IPS-18c (cell line): Measurements from ENCODE around the gene FBXO34.

Experiments used
- H3K4me3 ChIP-seq: 2 replicates; pipeline ENCODE4 v1.7.0; 2013; ENCODE audit warnings: low read depth, mild to moderate bottlenecking, low read length, moderate library complexity; ENCODE audit not compliant: insufficient read depth
- H3K9me3 ChIP-seq: one replicate; pipeline ENCODE4 v1.6.1; 2013; ENCODE audit warnings: mild to moderate bottlenecking, low read length, moderate library complexity; ENCODE audit not compliant: control insufficient read depth, insufficient read depth

The FBXO34 gene

DNA sequence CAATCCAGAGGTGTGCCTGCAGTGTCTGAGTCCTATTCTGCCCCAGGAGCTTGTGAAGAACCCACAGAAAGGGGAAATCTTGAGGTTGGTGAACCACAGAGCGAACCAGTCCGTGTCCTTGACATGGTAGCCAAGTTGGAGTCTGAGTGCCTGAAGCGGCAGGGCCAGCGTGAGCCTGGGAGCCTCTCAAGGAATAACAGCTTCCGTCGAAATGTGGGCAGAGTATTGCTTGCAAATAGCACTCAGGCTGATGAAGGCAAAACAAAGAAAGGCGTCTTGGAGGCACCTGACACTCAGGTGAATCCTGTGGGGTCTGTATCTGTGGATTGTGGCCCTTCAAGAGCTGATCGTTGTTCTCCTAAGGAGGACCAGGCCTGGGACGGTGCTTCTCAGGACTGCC lies 79.9 kb downstream of the FBXO34 start:
- Histone ChIP-seq H3K9me3 (no peaks in the 10 kb centered on the region), H3K4me3 (no peak overlapping the region)

- no peak overlapping the region for H3K4me3 ChIP-seq
Measured at GRCh38 chr14:55352201-55352600, 81.0 kb downstream of the FBXO34 start.

DNA sequence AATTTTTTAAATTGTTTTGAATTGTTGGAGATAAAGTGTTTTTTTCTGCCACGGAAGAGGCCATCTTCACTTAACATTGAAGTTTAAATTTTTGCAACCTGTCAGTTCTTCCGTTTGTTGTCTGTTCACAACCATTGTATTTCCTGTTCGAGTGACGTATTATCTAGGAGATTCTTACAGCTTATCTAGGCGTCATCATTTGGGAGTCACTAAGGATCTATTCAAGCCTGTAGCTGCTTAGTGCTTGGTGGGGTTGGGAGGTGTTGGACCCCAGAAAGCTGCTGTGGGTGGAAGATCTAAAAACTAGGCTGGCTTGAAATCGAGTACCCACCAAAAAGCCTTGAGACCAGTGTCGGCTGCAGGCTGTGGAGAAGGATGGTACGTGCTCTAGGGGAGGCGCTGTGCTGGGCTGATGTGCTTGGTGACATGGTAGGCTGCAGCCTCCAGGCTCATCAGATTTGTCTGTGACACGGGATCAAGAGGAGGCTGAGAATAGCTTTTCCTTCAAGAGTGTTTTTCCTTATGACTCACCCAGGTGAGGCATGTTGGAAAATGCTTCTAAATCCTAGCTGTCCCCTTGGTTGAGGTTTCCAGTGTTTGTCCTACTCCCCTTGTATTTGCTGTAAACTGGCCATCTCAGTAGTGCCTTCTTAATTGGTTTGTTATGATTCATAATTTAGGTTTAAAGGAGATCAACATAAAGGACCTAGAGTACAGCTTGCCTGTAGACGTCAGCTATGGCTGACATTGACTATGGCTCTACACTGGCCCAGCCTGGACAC lies 82.7 kb downstream of the FBXO34 start:
- Histone ChIP-seq H3K4me3 (no peak overlapping the region), H3K9me3 (no peaks in the 10 kb centered on the region)

More at GRCh38 chr14:55352201-55352600, 81.0 kb downstream of the FBXO34 start:
- H3K9me3 ChIP-seq: no peaks in the 10 kb centered on the region

DNA sequence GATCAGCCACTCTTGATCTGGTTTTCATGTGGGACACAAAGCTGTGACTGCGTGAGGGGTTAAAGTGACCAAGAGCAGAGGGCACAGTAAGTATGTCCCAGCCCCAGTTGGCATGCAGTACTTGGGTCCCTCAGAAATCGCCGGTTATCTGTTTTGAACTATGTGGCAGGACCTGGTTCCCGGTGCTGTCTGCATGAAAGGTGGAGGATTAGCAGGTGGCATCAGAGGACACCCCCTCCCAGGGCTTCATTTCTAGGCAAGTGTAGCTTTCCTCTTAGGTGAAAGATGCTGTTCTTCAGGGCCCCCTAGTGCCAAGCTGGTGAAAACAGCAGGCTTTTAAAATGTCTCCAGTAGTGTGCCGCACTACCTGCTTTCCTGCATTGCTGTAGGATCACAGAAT lies 83.3 kb downstream of the FBXO34 start:
- no peaks in the 10 kb centered on the region for H3K9me3 ChIP-seq
- no peak overlapping the region for H3K4me3 ChIP-seq

GRCh38 chr14:55355922-55356321 lies 84.7 kb downstream of the FBXO34 start:
- no peak overlapping the region for H3K4me3 ChIP-seq
- H3K9me3 ChIP-seq: no peaks in the 10 kb centered on the region

DNA sequence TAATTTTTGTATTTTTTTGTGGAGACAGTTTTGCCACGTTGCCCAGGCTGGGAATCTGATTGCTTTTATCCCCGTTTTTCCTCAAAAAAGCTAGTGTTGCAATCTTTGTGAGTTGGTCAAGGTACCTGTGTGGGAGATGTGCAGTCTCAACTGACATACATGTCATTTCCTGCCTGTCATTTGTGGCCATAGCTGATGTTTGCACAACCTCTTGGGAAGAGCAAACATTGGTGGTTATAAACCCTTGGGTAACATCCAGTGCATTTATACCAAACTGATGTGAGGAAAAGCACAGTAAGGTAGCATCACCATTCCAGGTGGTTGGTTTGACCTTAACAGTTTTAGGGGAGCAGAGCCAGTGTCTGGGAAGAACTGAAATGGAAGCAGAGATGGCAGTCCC lies 85.7 kb downstream of the FBXO34 start:
- Histone ChIP-seq H3K4me3 (no peak overlapping the region), H3K9me3 (no peaks in the 10 kb centered on the region)

GRCh38 chr14:55359307-55359706 lies 88.1 kb downstream of the FBXO34 start:
- H3K9me3 ChIP-seq: no peaks in the 10 kb centered on the region
- H3K4me3 ChIP-seq: no peak overlapping the region

GRCh38 chr14:55361190-55361589 lies 90.0 kb downstream of the FBXO34 start:
- H3K4me3 ChIP-seq: no peak overlapping the region

GRCh38 chr14:55366271-55366670 lies 95.0 kb downstream of the FBXO34 start:
- H3K9me3 ChIP-seq: no peaks in the 10 kb centered on the region
- no peak overlapping the region for H3K4me3 ChIP-seq

More at GRCh38 chr14:55361190-55361589, 90.0 kb downstream of the FBXO34 start:
- no peaks in the 10 kb centered on the region for H3K9me3 ChIP-seq

DNA sequence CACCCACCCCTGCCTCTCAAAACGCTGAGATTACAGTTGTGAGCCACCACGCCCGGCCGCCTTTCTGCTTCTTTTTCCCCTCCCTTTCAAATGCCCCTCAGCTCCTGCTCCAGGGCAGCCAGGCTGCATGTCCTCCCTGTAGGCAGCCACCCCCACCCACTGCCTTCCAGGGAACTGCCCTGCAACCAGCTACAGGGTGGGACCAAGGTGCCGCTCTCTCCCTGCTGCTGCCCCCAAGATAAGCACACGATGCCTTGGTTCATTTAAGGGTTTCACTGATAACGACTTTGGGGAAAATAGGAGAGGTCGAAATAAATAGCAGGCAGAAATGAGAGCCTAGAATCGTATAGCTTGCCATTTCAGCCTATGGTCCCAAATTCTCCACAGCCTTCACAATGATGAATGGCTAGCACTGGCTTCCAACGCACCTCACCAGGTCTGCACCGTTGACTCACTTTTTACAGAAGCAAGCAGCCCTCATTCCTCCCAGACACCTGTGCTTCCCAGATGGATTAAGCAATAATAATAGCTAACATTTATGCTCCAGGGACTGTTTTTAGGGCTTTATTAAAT lies 99.7 kb downstream of the FBXO34 start:
- H3K9me3 ChIP-seq: no peaks in the 10 kb centered on the region

DNA sequence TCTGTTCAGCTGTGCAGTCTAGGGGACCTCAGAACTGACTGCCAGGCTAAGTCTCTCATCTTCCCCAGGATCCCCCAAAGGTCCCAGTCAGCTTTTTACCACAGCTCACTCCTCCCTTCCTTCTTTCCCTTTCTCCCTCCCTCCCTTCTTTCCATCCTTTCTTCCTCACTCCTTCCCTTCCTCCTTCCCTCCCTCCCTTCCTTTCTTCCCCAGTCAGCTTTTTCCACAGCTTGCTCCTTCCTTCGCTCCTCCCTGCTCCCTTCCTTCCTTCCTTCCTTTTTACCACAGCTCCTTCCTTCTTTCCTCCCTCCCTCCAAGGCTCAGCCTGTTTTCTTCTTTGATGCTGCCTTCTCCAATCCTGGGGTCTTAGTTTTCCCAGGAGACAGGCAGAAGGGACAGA lies 101.2 kb downstream of the FBXO34 start:
- H3K4me3 ChIP-seq: no peak overlapping the region
- H3K9me3 ChIP-seq: no peaks in the 10 kb centered on the region

More for the DNA sequence above, 99.7 kb downstream of the FBXO34 start:
- no peak overlapping the region for H3K4me3 ChIP-seq

GRCh38 chr14:55372825-55373224 lies 101.6 kb downstream of the FBXO34 start:
- H3K9me3 ChIP-seq: no peaks in the 10 kb centered on the region
- no peak overlapping the region for H3K4me3 ChIP-seq

GRCh38 chr14:55373784-55374705 lies 102.8 kb downstream of the FBXO34 start:
- H3K9me3 ChIP-seq: no peaks in the 10 kb centered on the region
- H3K4me3 ChIP-seq: no peak overlapping the region

DNA sequence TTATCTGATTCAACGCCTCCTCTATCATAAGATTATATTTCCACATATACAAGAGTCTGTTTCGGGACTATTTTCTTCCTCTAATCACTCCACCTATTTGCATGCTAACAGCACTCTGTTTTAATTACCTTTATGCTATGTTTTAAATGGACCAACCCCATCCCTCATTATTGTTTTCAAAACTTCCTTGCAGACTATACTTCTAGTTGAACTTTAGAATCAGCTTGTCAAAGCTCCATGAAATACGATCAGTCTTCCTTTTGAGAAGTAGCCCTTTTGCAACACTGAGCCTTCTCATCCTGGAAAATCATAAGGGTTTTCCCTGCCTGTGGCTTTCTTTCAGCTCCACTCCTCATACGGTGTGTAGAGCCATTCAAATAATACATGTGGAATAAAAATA lies 103.5 kb downstream of the FBXO34 start:
- H3K9me3 ChIP-seq: no peaks in the 10 kb centered on the region
- no peak overlapping the region for H3K4me3 ChIP-seq

- H3K4me3 ChIP-seq: no peak overlapping the region
Measured at GRCh38 chr14:55377236-55377635, 106.0 kb downstream of the FBXO34 start.

DNA sequence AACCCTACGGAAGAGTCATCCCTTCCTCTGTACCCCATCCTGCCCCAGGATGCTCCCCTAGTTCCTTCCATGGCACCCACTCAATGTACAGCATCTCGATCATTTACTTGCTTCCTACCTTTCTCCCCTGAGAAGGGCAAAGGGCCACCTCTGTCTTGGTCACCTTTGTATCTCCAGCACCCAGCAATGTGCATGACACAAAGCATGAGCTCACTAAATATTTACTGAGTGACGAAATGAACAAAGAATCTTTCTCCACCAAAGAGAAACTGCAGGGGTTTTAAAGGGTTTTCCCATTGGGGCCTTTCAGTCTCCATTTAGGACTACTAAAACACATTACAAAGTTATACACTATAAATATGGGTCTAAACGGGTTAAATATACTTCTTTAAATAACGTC lies 109.8 kb downstream of the FBXO34 start:
- no peaks in the 10 kb centered on the region for H3K9me3 ChIP-seq

More at GRCh38 chr14:55377236-55377635, 106.0 kb downstream of the FBXO34 start:
- H3K9me3 ChIP-seq: no peaks in the 10 kb centered on the region

GRCh38 chr14:55381561-55381960 lies 110.3 kb downstream of the FBXO34 start:
- no peak overlapping the region for H3K4me3 ChIP-seq
- no peaks in the 10 kb centered on the region for H3K9me3 ChIP-seq

More for the DNA sequence above, 109.8 kb downstream of the FBXO34 start:
- H3K4me3 ChIP-seq: no peak overlapping the region

DNA sequence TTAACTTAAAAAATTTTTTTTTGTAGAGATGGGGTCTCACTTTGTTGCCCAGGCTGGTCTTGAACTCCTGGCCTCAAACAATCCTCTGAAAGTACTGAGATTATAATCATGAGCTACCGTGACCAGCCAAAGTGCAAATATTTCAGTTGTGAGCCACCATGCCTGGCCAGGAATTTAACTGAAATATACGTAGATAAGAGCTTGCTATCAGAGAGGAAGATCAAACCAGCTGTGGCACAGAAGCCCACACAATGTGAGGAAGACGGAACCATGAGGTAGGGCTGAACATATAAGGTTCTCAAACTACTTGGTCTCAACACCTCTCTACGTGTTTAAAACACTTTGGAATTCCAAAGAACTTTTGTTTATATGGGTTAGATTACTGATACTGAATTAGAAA lies 111.3 kb downstream of the FBXO34 start:
- Histone ChIP-seq H3K9me3 (no peaks in the 10 kb centered on the region), H3K4me3 (no peak overlapping the region)
